HS-5 (cell line): ENCODE measurements around the gene TRAPPC6A.
A peak's percentile ranks its signal among the peaks of the same experiment; 100 is the strongest.

Experiments used
- DNase-seq: peaks from one replicate; pipeline ENCODE4 v3.0.0-alpha.2; 2012; ENCODE audit warnings: low read depth

Gene TRAPPC6A

GRCh38 chr19:45186509-45187334 is 8.7 kb upstream of the TRAPPC6A start:
- no peak for DNase-seq

DNA sequence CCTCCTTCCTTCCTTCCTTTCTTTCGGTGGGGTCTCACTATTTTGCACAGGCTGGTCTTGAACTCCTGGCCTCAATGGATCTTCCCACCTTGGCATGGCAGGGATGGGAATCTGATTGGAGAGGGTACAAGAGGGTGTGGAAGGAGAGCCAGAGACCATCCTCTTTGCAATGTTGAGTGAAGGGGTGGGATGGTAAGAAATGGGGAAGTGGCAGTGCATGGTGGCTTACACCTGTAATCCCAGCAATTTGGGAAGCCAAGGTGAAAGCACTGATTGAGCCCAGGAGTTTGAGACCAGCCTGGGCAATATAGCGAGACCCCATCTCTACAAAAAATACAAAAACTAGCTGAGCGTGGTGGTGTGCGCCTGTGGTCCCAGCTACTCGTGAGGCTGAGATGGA is 6.1 kb upstream of the TRAPPC6A start:
- DNase-seq: no peak

- no peak for DNase-seq
These were observed 4.7 kb upstream of the TRAPPC6A start for GRCh38 chr19:45182758-45183157.

GRCh38 chr19:45180936-45181335 is 2.9 kb upstream of the TRAPPC6A start:
- DNase-seq: no peak

DNA sequence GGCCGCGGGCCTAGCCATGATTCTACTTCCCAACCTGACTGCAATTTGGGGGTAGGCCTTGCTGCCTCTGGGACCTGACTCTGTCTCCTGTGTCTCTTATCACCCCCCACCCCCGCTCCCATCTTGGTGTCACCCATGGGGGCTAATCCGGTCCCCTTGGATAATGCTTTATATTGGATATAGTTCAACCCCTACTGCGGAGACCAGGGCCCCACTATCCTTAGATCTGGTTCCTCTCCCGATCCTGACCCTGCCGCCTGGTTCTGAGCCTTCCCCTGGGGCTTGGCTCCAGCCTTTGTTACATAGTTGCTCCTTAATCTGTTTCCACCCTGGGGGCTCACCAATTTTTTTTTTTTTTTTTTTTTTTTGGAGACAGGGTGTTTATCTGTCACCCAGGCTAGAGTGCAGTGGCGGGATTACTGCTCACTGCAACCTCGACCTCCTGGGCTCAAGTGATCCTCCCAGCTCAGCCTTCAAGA is 1.9 kb upstream of the TRAPPC6A start:
- no peak for DNase-seq

DNA sequence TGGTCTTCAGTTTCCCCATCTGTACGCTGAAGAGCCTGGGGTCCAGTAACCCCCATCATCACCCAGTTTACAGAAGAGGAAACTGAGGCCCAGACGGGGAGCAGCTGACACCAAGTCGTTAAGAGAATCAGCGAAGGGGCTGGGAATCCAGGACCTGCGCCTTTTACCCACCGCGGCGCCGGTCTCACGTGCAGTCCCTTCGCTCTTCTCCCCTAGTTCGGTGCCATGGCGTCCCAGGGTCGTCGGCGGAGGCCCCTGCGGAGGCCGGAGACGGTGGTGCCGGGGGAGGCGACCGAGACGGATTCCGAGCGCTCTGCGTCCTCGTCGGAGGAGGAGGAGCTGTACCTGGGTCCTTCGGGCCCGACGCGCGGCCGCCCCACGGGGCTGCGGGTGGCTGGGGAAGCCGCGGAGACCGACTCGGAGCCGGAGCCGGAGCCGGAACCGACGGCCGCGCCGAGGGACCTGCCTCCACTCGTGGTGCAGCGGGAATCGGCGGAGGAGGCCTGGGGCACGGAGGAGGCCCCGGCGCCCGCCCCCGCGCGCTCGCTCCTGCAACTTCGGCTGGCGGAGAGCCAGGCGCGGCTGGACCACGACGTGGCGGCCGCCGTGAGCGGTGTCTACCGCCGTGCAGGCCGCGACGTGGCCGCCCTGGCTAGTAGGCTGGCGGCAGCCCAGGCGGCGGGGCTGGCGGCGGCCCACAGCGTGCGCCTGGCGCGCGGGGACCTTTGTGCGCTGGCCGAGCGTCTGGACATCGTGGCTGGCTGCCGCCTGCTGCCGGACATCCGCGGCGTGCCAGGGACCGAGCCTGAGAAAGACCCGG is 1.2 kb upstream of the TRAPPC6A start:
- DNase-seq: no peak

DNA sequence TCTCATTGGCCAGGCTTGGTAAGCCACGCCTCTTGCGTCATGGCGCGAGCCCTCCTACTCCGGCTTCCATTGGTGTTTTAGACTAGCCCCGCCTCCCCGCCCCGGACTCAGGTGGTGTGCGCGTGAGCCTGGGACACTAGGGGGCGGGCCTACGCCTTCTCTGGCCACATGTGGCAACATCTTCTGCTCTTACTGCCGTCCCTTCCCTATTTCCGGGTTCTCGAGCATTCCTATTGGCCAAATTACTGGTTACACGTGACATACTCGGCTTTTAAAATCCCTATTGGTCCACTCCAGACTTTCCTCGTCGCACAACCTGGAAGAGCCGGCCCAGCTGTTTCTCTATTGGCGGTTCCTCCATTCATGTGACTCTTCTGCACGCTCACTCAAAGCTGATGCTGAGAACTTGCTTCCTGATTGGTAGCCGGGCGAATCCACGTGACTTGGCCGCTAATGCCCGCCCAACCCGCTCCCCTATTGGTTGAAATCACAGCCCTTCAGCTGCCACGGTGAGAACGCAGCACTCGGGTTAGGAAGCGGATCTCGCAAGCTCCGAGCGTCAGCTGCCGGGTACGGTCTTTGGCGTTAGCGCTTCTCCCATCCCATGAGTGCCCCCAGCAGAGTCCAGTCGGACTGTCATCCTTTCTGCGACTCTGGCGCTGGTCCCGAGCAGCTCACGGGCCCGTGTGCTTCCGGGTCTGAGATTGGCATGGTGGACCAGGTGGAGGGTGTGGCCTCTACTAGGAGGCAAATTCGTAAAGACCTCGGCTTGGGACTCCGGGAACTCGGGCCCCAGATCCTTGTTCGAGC is 430 bp upstream of the TRAPPC6A start, which contains the start of gene BLOC1S3:
Gene BLOC1S3, plus strand, starts transcription at position 523 of the 810 bp plus-strand sequence. CDS start 513 bp downstream, outside the sequence.
- peak; percentile 99 for DNase-seq

DNA sequence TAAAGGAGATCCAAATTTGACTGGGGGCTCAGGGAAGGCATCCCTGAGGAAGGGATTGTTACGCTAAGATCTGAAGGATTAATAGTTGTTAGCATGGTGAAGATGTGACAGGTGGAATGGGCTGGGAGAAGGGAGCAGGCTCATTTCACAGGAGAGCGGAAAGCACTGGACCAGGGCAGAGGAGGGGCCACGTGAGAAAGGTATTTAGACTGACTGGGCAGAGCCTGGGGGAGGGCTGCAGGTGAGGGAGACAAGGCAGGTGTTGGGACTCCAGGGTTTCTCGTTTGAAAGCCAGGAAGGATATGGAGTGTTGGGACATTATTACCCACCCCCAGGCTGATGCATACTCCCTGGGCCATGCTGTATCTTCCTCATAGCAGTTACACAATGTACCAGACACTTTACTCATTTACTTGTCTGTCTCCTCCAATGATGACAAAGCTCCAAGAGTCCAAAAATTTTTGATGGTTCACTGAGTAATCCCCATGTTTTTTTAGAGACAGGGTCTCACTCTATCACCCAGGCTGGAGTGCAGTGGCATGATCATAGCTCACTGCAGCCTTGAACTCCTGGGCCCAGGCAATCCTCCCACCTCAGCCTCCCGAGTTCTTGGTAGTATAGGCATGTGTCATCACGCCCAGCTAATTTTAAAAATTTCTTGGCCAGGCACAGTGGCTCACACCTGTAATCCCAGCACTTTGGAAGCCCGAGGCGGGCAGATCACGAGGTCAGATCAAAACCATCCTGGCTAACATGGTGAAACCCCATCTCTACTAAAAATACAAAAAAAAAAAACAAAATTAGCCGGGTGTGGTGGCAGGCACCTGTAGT is 2.3 kb downstream of the TRAPPC6A start:
- DNase-seq: no peak

GRCh38 chr19:45173816-45174215 is 4.2 kb downstream of the TRAPPC6A start:
- DNase-seq: no peak

DNA sequence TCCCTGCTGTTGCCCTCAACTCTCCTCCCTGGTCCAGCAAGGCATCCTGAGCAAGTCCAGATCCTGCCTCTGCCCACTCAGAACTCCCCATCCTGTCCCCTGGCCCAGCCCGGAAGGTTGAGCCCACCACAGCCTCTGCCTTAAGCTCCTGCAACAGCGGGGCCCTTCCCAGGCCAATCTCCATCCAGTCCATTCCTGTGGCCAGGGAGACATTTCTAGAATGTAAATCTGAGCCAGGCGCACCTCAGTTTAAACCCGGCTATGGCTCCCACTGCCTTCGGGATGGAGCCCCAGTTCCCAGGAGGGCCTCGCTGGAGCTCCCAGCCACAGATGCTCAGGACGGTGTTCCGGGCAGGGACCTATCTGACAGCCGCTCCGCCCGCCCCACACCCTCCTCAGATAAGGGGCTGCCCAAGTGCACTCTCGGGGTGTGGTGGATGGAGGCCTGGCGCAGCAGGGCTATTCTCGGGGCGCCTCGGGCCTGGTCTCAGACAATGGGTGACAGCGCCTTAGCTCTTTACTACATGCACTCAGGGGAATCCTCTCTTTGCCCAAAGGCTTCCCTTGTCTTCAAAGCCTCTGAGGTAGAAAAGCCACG is 5.3 kb downstream of the TRAPPC6A start:
- no peak for DNase-seq

DNA sequence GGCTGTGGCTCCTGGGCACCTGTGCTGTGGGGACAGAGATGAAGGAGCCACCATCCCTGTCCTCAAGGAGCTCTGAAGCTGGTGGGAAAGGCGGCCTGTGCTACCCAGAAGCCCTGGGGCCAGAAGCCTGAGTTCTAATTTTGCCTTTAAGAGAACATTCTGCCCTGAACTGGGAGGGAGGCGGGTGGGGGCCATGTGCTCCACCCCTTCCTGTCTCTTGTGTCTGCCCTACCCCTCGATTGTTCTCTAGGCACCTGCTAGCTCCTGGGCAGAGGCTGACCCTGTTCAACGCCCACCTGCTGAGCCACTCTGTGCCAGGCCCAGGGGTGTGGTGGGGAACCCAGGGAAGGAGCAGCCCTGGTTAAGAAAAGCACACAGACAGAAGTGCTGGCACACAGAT is 5.9 kb downstream of the TRAPPC6A start:
- DNase-seq: no peak

GRCh38 chr19:45171211-45171623 is 6.8 kb downstream of the TRAPPC6A start:
- DNase-seq: no peak

- DNase-seq: no peak
These were observed 7.6 kb downstream of the TRAPPC6A start for GRCh38 chr19:45170146-45171106.

DNA sequence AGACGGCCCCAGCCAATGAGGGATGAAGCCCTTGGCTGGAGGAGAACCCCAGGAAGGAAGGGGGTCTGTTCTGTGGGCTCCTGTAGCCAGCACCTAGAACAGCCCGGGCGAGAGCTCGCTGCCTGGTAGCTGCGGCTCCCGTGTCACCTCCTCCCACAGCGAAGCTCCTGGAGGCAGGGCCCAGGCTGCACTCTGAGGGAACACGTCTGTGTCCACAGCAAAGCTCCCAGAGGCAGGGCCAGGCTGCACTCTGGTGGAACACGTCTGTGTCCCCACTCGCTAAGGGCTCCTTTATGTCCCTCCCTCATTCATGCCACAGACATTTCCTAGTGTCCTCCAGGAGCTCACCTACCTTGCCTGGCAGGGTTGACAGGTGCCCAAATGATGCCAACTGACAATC is 8.4 kb downstream of the TRAPPC6A start:
- DNase-seq: no peak

DNA sequence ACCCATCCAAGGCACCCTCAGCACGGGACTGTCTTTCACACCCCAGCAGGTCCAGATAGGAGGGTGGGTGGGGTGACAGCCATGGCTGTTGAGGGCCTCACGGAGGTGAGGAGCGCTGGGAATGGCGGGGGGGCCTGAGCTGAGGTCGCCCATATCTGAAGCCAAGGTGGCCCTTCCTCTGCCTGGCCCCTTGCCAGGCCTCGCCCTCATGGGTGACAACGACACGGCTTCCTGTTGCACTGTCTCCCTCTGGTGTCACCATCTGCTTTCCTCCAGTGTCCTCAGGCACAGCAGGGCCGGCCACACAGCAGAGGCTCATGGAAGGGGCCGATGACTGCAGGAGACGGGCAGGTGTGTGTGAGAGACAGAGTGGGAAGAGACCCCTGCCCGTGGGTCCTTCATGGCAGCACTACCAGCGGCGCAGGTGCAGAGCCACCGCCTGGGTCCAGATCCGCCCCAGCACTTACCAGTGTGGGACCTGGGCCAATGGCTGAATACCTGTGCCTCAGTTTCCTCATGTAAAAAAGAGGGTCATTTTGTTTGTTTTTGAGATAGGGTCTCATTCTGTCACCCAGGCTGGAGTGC is 9.2 kb downstream of the TRAPPC6A start:
- DNase-seq: no peak

GRCh38 chr19:45166723-45167252 is 11.2 kb downstream of the TRAPPC6A start:
- no peak for DNase-seq

- DNase-seq: no peak
These were observed 13.3 kb downstream of the TRAPPC6A start for GRCh38 chr19:45164577-45165335.
